Thymus (tissue), 11 donors: Measurements from ENCODE around the gene FGF2. TPM values are rescaled to one million over a fixed set of nuclear protein-coding genes. Genes with fewer than 3 reads are reported as not detected.
"Not testable (repeated sequence)": the region's sequence is repeated elsewhere in the genome, so short reads cannot be mapped to it uniquely, and the experiment has no call there.

Experiments
- DNase-seq, 9 donors: peaks; one replicate each; pipeline ENCODE4 v3.0.0-alpha.2; 2013; ENCODE audit warnings: low spot score in 9 of 9, low read depth in 6 of 9, missing footprints in 1 of 9
- H3K27ac ChIP-seq, 2 donors: one replicate each; pipeline ENCODE4 v1.5.1; 2013; ENCODE audit warnings: control low read depth in 1 of 2, low read depth in 1 of 2, low read length in 1 of 2, mild to moderate bottlenecking in 1 of 2, moderate library complexity in 1 of 2
- H3K27me3 ChIP-seq, 2 donors: one replicate each; pipeline ENCODE4 v1.5.1; 2013; ENCODE audit warnings: low read length in 1 of 2; ENCODE audit not compliant: control insufficient read depth in 2 of 2, insufficient read depth in 1 of 2
- H3K36me3 ChIP-seq, 2 donors: one replicate each; pipeline ENCODE4 v1.5.1; 2013; ENCODE audit warnings: low read length in 1 of 2, mild to moderate bottlenecking in 1 of 2, moderate library complexity in 1 of 2; ENCODE audit not compliant: control insufficient read depth in 2 of 2, insufficient read depth in 2 of 2
- H3K4me1 ChIP-seq, 2 donors: one replicate each; pipeline ENCODE4 v1.5.1; 2013; ENCODE audit warnings: low read length in 2 of 2; ENCODE audit not compliant: control insufficient read depth in 2 of 2, insufficient read depth in 2 of 2
- H3K4me3 ChIP-seq, 2 donors: one replicate each; pipeline ENCODE4 v1.5.1; 2013; ENCODE audit warnings: low read length in 2 of 2, control low read depth in 1 of 2, mild to moderate bottlenecking in 1 of 2
- H3K9me3 ChIP-seq, 2 donors: one replicate each; pipeline ENCODE4 v1.5.1; 2013; ENCODE audit warnings: low read length in 1 of 2, mild to moderate bottlenecking in 1 of 2; ENCODE audit not compliant: control insufficient read depth in 2 of 2, insufficient read depth in 1 of 2
- WGBS: extraction: QIAGEN DNeasy Blood & Tissue Kit; methylation state at CpG from one replicate; pipeline ENCODE4 v1.1.7; 2013; 5-methylcytosine and 5-hydroxymethylcytosine counted together
- polyA plus RNA-seq: library from polyadenylated mRNA; stranded (reverse); fragments of 200-250 nt; gene quantifications from one replicate; pipeline ENCODE4 v1.2.3, GENCODE V29; 2013
- total RNA-seq: library from RNA; stranded (reverse); fragments of 120-200 nt; gene quantifications from one replicate; pipeline ENCODE4 v1.2.4, GENCODE V29; 2013
- donor health status: healthy.

Gene FGF2
- total and polyA plus RNA-seq, 2 donors: 2.0 to 3.7 TPM

DNA sequence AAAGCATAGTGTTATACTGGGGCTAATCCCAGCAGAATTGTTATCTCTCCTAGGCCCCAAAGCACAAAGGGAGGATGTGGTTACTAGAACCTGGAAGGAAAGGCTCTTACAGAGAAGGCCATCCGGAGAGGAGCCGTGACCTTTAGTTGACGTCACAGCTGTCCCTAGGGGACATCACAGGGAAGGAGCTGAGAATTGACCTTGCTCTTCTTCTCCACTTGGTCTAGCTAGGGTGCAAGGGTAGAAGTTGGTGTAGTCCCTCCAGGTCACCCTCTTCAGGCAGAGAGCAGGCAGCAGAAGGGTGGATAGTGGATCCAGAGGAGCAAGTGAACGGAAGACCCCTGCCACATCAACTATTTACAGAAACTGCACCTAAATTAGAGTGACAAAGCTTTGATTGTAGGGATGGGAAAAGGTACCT, 22.8 kb upstream of the FGF2 start:
- WGBS: 95% methylated on average over 4 of the region's 4 CpGs

DNA sequence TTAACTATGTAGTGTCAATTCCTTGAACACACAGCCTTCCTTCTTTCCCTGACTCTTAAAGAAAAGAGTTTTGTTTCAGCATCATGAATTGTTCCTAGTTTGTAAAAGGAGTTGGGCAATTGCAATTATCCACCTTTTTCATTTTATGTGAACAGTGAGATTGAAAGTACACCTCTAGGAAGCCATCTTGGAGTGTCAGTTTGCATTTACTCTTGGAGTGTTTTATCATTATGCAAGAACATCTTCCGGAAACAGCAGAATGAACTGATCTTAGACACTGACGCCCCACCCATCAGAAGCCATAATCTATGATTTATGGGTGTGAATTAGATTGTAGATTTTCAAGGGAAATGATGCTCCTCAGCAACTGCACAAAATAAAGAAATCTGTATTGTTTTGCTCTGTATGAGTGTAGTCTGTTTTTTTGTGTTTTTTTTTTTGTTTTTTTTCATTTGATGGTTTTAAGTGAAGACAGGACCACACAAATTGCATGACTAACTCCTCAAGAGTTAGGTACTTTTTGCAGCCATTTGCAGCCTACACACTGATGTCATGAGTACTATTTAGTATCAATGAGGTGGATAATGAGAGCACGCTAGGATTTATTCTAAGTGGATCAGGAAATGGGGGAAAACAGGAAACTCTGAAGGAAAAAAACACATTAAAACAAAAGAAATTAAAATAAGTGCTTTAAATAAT, 19.5 kb upstream of the FGF2 start:
- H3K4me3 ChIP-seq: no peak overlapping the region
- no peaks in the 10 kb centered on the region for H3K9me3 ChIP-seq
- no peaks in the 10 kb centered on the region for H3K4me1 ChIP-seq
- 96% methylated on average over 3 of the region's 3 CpGs for WGBS
- DNase-seq: no peak
- H3K27me3 ChIP-seq: no peaks in the 10 kb centered on the region
- no peaks in the 10 kb centered on the region for H3K36me3 ChIP-seq
- H3K27ac ChIP-seq: no peak overlapping the region

More for the DNA sequence above, 22.8 kb upstream of the FGF2 start:
- no peaks in the 10 kb centered on the region for H3K27me3 ChIP-seq
- no peak for DNase-seq
- no peak overlapping the region for H3K27ac ChIP-seq
- no peaks in the 10 kb centered on the region for H3K36me3 ChIP-seq
- no peaks in the 10 kb centered on the region for H3K4me1 ChIP-seq
- no peak overlapping the region for H3K4me3 ChIP-seq
- no peaks in the 10 kb centered on the region for H3K9me3 ChIP-seq

DNA sequence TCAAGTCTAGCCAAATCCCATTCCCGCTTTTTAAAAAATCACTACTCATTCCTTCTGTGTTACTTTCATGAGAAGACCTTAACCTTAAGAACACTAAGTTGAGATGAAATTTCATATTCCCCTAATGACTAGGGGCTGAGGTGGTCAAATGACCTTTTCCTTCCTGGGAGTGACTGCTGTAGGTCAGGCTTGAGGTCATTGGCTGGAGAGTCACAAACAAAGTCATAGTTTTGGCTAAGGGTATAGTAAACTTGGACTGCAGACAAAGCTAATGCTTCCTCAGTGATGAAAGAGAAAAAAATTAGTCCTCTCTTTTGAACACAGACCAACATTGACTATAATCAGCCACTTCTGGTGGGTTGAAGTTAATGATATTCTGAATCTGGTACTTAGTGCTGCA, 16.0 kb upstream of the FGF2 start:
- no peak for DNase-seq
- WGBS: 94% methylated on average over 1 of the region's 1 CpG
- Histone ChIP-seq H3K27me3 (no peaks in the 10 kb centered on the region), H3K4me1 (no peaks in the 10 kb centered on the region), H3K27ac (no peak overlapping the region), H3K9me3 (no peaks in the 10 kb centered on the region), H3K4me3 (no peak overlapping the region), H3K36me3 (no peaks in the 10 kb centered on the region)

DNA sequence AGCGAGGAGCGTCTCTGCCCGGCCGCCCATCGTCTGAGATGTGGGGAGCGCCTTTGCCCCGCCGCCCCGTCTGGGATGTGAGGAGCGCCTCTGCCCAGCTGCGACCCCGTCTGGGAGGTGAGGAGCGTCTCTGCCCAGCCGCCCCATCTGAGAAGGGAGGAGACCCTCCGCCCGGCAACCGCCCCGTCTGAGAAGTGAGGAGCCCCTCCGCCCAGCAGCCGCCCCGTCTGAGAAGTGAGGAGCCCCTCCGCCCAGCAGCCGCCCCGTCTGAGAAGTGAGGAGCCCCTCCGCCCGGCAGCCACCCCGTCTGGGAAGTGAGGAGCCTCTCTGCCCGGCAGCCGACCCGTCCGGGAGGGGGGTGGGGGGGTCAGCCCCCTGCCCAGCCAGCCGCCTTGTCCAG, 14.8 kb upstream of the FGF2 start:
- not testable (repeated sequence) for H3K27me3 ChIP-seq, H3K36me3 ChIP-seq, DNase-seq, H3K9me3 ChIP-seq, H3K4me3 ChIP-seq, H3K4me1 ChIP-seq, H3K27ac ChIP-seq
- WGBS: 96% methylated on average over 24 of the region's 32 CpGs

DNA sequence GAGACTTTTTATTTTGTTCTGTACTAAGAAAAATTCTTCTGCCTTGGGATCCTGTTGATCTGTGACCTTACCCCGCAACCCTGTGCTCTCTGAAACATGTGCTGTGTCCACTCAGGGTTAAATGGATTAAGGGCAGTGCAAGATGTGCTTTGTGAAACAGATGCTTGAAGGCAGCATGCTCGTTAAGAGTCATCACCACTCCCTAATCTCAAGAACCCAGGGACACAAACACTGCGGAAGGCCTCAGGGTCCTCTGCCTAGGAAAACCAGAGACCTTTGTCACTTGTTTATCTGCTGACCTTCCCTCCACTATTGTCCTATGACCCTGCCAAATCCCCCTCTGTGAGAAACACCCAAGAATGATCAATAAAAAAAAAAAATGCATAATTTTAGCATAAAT, 13.8 kb upstream of the FGF2 start:
- not testable (repeated sequence) for H3K4me1 ChIP-seq, H3K27ac ChIP-seq, H3K36me3 ChIP-seq, H3K27me3 ChIP-seq, DNase-seq, H3K4me3 ChIP-seq, H3K9me3 ChIP-seq
- 95% methylated on average over 3 of the region's 3 CpGs for WGBS

DNA sequence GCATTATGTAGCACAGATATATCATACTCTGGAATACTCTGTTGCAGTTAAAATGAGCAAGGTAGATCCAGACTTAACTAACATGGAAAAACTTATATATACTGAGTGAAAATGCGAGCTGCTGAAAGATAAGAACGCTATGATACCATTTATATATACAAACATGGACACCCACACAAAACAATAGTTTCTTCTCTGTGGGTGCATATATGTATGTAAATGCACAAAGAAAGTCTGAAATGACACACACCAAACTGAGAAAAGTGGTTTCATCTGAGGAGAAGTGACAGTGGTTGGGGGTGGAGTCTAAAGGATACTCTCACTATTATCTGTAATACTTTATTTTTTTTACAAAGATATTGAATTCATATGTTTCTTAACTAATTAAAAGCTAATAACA, 12.2 kb upstream of the FGF2 start:
- no peaks in the 10 kb centered on the region for H3K27me3 ChIP-seq
- H3K4me3 ChIP-seq: no peak overlapping the region
- H3K9me3 ChIP-seq: no peaks in the 10 kb centered on the region
- no peaks in the 10 kb centered on the region for H3K36me3 ChIP-seq
- DNase-seq: no peak
- WGBS: 96% methylated on average over 2 of the region's 2 CpGs
- H3K27ac ChIP-seq: no peak overlapping the region
- H3K4me1 ChIP-seq: no peaks in the 10 kb centered on the region

DNA sequence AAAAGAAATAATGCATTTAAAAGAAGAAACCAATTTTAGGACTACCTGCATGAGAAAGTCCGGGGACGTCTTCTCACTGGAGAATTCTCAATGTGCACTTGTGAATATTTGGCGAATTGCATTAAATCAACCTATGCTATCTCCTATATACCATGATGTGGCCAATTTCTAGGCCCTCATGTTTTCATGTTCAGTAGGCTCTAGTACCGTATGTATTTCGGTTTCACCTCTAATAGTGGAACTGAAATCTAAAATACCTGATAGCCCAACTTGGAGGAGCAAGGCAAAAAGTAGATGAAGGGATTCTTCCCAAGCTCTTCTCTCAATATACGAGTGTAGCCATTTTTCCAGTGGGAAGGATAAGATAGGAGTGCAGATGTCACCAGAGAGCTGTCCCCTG, 11.4 kb upstream of the FGF2 start:
- Histone ChIP-seq H3K27me3 (no peaks in the 10 kb centered on the region), H3K4me3 (no peak overlapping the region), H3K9me3 (no peaks in the 10 kb centered on the region), H3K4me1 (no peaks in the 10 kb centered on the region), H3K27ac (no peak overlapping the region), H3K36me3 (no peaks in the 10 kb centered on the region)
- DNase-seq: no peak
- WGBS: 97% methylated on average over 6 of the region's 6 CpGs

DNA sequence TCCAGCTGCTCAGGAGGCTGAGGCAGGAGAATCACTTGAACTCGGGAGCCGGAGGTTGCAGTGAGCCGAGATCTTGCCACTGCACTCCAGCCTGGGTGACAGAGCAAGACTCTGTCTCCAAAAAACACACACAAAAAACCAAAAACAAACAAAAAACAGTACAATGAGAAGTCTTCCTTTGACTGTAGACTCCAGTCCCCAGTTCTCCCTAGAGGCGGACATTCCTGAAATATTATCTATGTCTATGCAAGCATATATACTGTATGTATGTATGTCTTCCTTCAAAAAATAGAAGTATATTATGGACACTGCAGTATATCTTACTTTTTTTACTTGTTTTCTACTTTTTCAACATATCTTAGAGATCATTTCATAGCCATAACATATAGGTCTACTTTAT, 10.2 kb upstream of the FGF2 start:
- Histone ChIP-seq H3K4me1 (no peaks in the 10 kb centered on the region), H3K27me3 (no peaks in the 10 kb centered on the region)

DNA sequence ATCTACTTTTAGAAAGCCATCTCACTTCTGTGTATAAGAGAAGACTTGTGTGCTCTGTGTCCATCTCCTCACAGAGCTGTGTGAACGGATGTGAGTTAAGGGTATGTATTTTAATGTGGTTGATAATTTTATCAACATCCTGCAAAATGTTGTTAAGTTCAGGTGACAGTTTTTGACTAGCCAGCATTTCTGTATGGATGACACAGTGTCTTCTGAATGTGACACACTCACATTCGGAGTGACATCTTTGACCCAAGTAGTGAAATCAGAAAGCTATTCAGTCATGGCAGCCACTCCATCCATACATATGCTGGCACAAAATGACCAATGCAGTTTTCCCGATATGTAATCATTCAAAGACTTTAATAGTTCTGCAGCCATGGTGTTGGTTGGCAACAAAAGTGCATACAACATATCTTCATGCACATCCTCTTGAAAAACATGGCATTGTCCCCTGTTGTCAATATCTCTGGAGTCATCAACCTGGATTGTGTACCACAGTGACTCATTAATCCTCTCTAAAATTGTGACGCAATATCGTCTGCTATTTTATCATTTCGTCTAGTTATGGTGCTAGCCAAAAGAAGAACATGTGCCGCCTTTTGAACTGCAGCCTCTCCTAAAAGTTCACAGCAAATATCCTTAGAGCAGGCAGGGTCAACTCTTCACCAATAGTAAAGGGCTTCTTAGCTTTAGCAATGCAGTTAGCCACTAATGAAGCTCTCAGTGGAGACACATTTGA, 6.8 kb upstream of the FGF2 start:
- 89% methylated on average over 7 of the region's 7 CpGs for WGBS
- no peaks in the 10 kb centered on the region for H3K9me3 ChIP-seq
- peaks cover 6 to 21% of the 10 kb centered on the region in 2 donors for H3K27me3 ChIP-seq
- H3K27ac ChIP-seq: no peak overlapping the region
- no peaks in the 10 kb centered on the region for H3K4me1 ChIP-seq
- H3K36me3 ChIP-seq: no peaks in the 10 kb centered on the region
- no peak overlapping the region for H3K4me3 ChIP-seq
- no peak for DNase-seq

More for the DNA sequence above, 10.2 kb upstream of the FGF2 start:
- Histone ChIP-seq H3K27ac (no peak overlapping the region), H3K36me3 (no peaks in the 10 kb centered on the region), H3K4me3 (no peak overlapping the region), H3K9me3 (no peaks in the 10 kb centered on the region)
- no peak for DNase-seq
- WGBS: 96% methylated on average over 4 of the region's 4 CpGs
